ENCODE measurements around the gene GPR137B. TPM values are rescaled to one million over a fixed set of nuclear protein-coding genes. Genes with fewer than 3 reads are reported as not detected.
A peak's percentile ranks its signal among the peaks of the same experiment; 100 is the strongest.

The GPR137B gene
- total and polyA plus RNA-seq, 2 donors (not counting 1 experiment from before 2014, with no cell fraction given): 12.9 to 13.6 TPM

GRCh38 chr1:236228411-236228810 is 86.1 kb downstream of the GPR137B start:
- TF ChIP-seq EZH2 (IDR thresholded peaks at IDR 0.05; ENCODE audit: low read length, missing control alignments) (no peak), CTCF (conservative IDR thresholded peaks at IDR 0.05 in 1 of 2, IDR thresholded peaks at IDR 0.05 in 1 of 2; ENCODE audit: low read depth in 1 of 2, low read length in 2 of 2) (no peak)
- Histone ChIP-seq H3K4me3 (replicated peaks in 1 of 4; ENCODE audit: control extremely low read depth in 1 of 4, insufficient read depth in 1 of 4, low read depth in 3 of 4, low read length in 4 of 4) (no peak overlapping the region), H3K79me2 (ENCODE audit: control insufficient read depth, insufficient read depth, low read length) (no peaks in the 10 kb centered on the region), H3K27ac (ENCODE audit: insufficient read depth, low read length) (no peak overlapping the region), H3K36me3 (ENCODE audit: control insufficient read depth, insufficient read depth, low read length) (no peaks in the 10 kb centered on the region), H3K4me2 (ENCODE audit: extremely low read depth, insufficient read depth, low read length) (no peak overlapping the region), H3K9me3 (ENCODE audit: control insufficient read depth, insufficient read depth, low read depth, low read length) (no peaks in the 10 kb centered on the region), H3K9ac (ENCODE audit: insufficient read depth, low read length) (no peak overlapping the region), H4K20me1 (ENCODE audit: control insufficient read depth, extremely low read depth, insufficient read depth, low read length) (no peaks in the 10 kb centered on the region), H3K27me3 (ENCODE audit: control insufficient read depth, insufficient read depth, low read length) (no peaks in the 10 kb centered on the region), H3K4me1 (ENCODE audit: control insufficient read depth, extremely low read depth, insufficient read depth, low read length) (no peaks in the 10 kb centered on the region), H2AFZ (ENCODE audit: low read length) (no peak overlapping the region)
- no peak for DNase-seq (ENCODE audit: low read depth in 2 of 2)

- H3K79me2 ChIP-seq (ENCODE audit: control insufficient read depth, insufficient read depth, low read length): no peaks in the 10 kb centered on the region
- H3K36me3 ChIP-seq (ENCODE audit: control insufficient read depth, insufficient read depth, low read length): no peaks in the 10 kb centered on the region
- no peak for DNase-seq (ENCODE audit: low read depth in 2 of 2)
- no peaks in the 10 kb centered on the region for H3K9me3 ChIP-seq (ENCODE audit: control insufficient read depth, insufficient read depth, low read depth, low read length)
- H3K27ac ChIP-seq (ENCODE audit: insufficient read depth, low read length): no peak overlapping the region
- H3K9ac ChIP-seq (ENCODE audit: insufficient read depth, low read length): no peak overlapping the region
- H4K20me1 ChIP-seq (ENCODE audit: control insufficient read depth, extremely low read depth, insufficient read depth, low read length): no peaks in the 10 kb centered on the region
- H3K4me3 ChIP-seq (replicated peaks in 1 of 4; ENCODE audit: control extremely low read depth in 1 of 4, insufficient read depth in 1 of 4, low read depth in 3 of 4, low read length in 4 of 4): no peak overlapping the region
- no peaks in the 10 kb centered on the region for H3K4me1 ChIP-seq (ENCODE audit: control insufficient read depth, extremely low read depth, insufficient read depth, low read length)
- H3K27me3 ChIP-seq (ENCODE audit: control insufficient read depth, insufficient read depth, low read length): no peaks in the 10 kb centered on the region
- no peak overlapping the region for H3K4me2 ChIP-seq (ENCODE audit: extremely low read depth, insufficient read depth, low read length)
- H2AFZ ChIP-seq (ENCODE audit: low read length): no peak overlapping the region
- TF ChIP-seq CTCF (conservative IDR thresholded peaks at IDR 0.05 in 1 of 2, IDR thresholded peaks at IDR 0.05 in 1 of 2; ENCODE audit: low read depth in 1 of 2, low read length in 2 of 2) (no peak), EZH2 (IDR thresholded peaks at IDR 0.05; ENCODE audit: low read length, missing control alignments) (no peak)
Observed at GRCh38 chr1:236235116-236235515, 92.8 kb downstream of the GPR137B start.

GRCh38 chr1:236239092-236239585 is 96.8 kb downstream of the GPR137B start:
- H3K4me3 ChIP-seq (replicated peaks in 1 of 4; ENCODE audit: control extremely low read depth in 1 of 4, insufficient read depth in 1 of 4, low read depth in 3 of 4, low read length in 4 of 4): no peak overlapping the region
- no peak overlapping the region for H3K4me2 ChIP-seq (ENCODE audit: extremely low read depth, insufficient read depth, low read length)
- H3K79me2 ChIP-seq (ENCODE audit: control insufficient read depth, insufficient read depth, low read length): no peaks in the 10 kb centered on the region
- H3K36me3 ChIP-seq (ENCODE audit: control insufficient read depth, insufficient read depth, low read length): no peaks in the 10 kb centered on the region
- H4K20me1 ChIP-seq (ENCODE audit: control insufficient read depth, extremely low read depth, insufficient read depth, low read length): no peaks in the 10 kb centered on the region
- no peaks in the 10 kb centered on the region for H3K4me1 ChIP-seq (ENCODE audit: control insufficient read depth, extremely low read depth, insufficient read depth, low read length)
- no peaks in the 10 kb centered on the region for H3K27me3 ChIP-seq (ENCODE audit: control insufficient read depth, insufficient read depth, low read length)
- H3K9me3 ChIP-seq (ENCODE audit: control insufficient read depth, insufficient read depth, low read depth, low read length): no peaks in the 10 kb centered on the region
- H2AFZ ChIP-seq (ENCODE audit: low read length): no peak overlapping the region
- H3K9ac ChIP-seq (ENCODE audit: insufficient read depth, low read length): no peak overlapping the region
- TF ChIP-seq CTCF (conservative IDR thresholded peaks at IDR 0.05 in 1 of 2, IDR thresholded peaks at IDR 0.05 in 1 of 2; ENCODE audit: low read depth in 1 of 2, low read length in 2 of 2) (no peak), EZH2 (IDR thresholded peaks at IDR 0.05; ENCODE audit: low read length, missing control alignments) (no peak)
- peak in 1 of 2 donors; percentile 22 for DNase-seq (ENCODE audit: low read depth in 2 of 2)
- no peak overlapping the region for H3K27ac ChIP-seq (ENCODE audit: insufficient read depth, low read length)

Measured in fibroblast of lung (primary cell).